CD4-positive, alpha-beta T cell treated with Interleukin-4 for 4 hours (primary cell): ENCODE data around the gene F10.

ENCODE experiments used
- DNase-seq: peaks from one replicate; pipeline ENCODE4 v3.0.0-alpha.2; 2020

The F10 gene

GRCh38 chr13:113140677-113141600 is 18.3 kb downstream of the F10 start:
- DNase-seq, result no peak

- DNase-seq, result no peak
Measured at GRCh38 chr13:113141601-113141970, 19.0 kb downstream of the F10 start.

GRCh38 chr13:113142876-113143275 is 20.3 kb downstream of the F10 start:
- no peak for DNase-seq

- no peak for DNase-seq
Measured at GRCh38 chr13:113143466-113144254, 21.1 kb downstream of the F10 start.

- no peak for DNase-seq
Measured at GRCh38 chr13:113144255-113144629, 21.6 kb downstream of the F10 start.

- DNase-seq, result no peak
Measured at GRCh38 chr13:113145496-113145895, 22.9 kb downstream of the F10 start.

GRCh38 chr13:113145911-113146598 is 23.5 kb downstream of the F10 start:
- no peak for DNase-seq

GRCh38 chr13:113146750-113147149 is 24.2 kb downstream of the F10 start:
- no peak for DNase-seq

- no peak for DNase-seq
Measured at GRCh38 chr13:113147206-113147605, 24.6 kb downstream of the F10 start.

- DNase-seq, result no peak
Measured at GRCh38 chr13:113148407-113148806, 25.8 kb downstream of the F10 start.

- DNase-seq, result no peak
Measured at GRCh38 chr13:113148940-113149503, 26.4 kb downstream of the F10 start.

GRCh38 chr13:113149711-113150549 is 27.3 kb downstream of the F10 start:
- no peak for DNase-seq

- no peak for DNase-seq
Measured at GRCh38 chr13:113150550-113151365, 28.2 kb downstream of the F10 start.

- DNase-seq, result no peak
Measured at GRCh38 chr13:113151745-113152690, 29.4 kb downstream of the F10 start.

GRCh38 chr13:113152691-113152983 is 30.0 kb downstream of the F10 start:
- no peak for DNase-seq

- no peak for DNase-seq
Measured at GRCh38 chr13:113152984-113153809, 30.6 kb downstream of the F10 start.

GRCh38 chr13:113153810-113154748 is 31.5 kb downstream of the F10 start:
- DNase-seq, result peak; percentile 43

- no peak for DNase-seq
Measured at GRCh38 chr13:113155201-113155600, 32.6 kb downstream of the F10 start.
